Sigmoid colon (tissue), 7 donors: Measurements from ENCODE around the gene USH2A. TPM values are rescaled to one million over a fixed set of nuclear protein-coding genes. Genes with fewer than 3 reads are reported as not detected.

Experiments
- DNase-seq: peaks from one replicate; pipeline ENCODE4 v3.0.0-alpha.2; 2019
- H3K27ac ChIP-seq, 4 donors: fragments of 200-600 bp; sonication (generic); one replicate each; pipeline ENCODE4 v1.5.1; 2016 to 2019; ENCODE audit warnings: mild to moderate bottlenecking in 1 of 4
- H3K27me3 ChIP-seq, 3 donors: fragments of 200-600 bp; sonication (generic); one replicate each; pipeline ENCODE4 v1.5.1; 2019; ENCODE audit warnings: mild to moderate bottlenecking in 1 of 3
- H3K36me3 ChIP-seq, 4 donors: fragments of 200-600 bp; sonication (generic); one replicate each; pipeline ENCODE4 v1.5.1; 2016 to 2019
- H3K4me1 ChIP-seq, 4 donors: fragments of 200-600 bp; sonication (generic); one replicate each; pipeline ENCODE4 v1.5.1; 2017 to 2019
- H3K4me3 ChIP-seq, 4 donors: fragments of 200-600 bp; sonication (generic); one replicate each; pipeline ENCODE4 v1.5.1; 2017 to 2019; ENCODE audit warnings: mild to moderate bottlenecking in 2 of 4, moderate library complexity in 1 of 4
- H3K9me3 ChIP-seq, 4 donors: fragments of 200-600 bp in 3 of 4; sonication (generic) in 3 of 4; one replicate each; pipeline versions ENCODE4 v1.5.1 to v1.6.1; 2013 to 2019
- CTCF ChIP-seq, 4 experiments: fragments of 450-650 bp in 3 of 4; fragments of 200-600 bp in 1 of 4; IDR thresholded peaks; one replicate each; pipeline ENCODE4 v1.5.1; 2016 to 2019; ENCODE audit warnings: antibody characterized with exemption in 4 of 4, mild to moderate bottlenecking in 3 of 4, moderate library complexity in 2 of 4
- EP300 ChIP-seq, 4 donors: sonication (generic); formaldehyde crosslinking; IDR thresholded peaks; one replicate each; pipeline ENCODE4 v1.6.1; 2017; ENCODE audit warnings: antibody characterized with exemption in 4 of 4
- POLR2A ChIP-seq, 2 donors: fragments of 450-650 bp; IDR thresholded peaks; one replicate each; pipeline ENCODE4 v1.6.1; 2016; ENCODE audit warnings: antibody characterized with exemption in 2 of 2, mild to moderate bottlenecking in 2 of 2, moderate library complexity in 2 of 2
- POLR2AphosphoS5 ChIP-seq, 4 donors: sonication (generic); formaldehyde crosslinking; IDR thresholded peaks; one replicate each; pipeline ENCODE4 v1.6.1; 2017; ENCODE audit warnings: antibody characterized with exemption in 4 of 4
- WGBS, 2 donors: extraction: QIAGEN DNeasy Blood & Tissue Kit; methylation state at CpG; one replicate each; pipeline ENCODE4 v1.1.7; 2013; 5-methylcytosine and 5-hydroxymethylcytosine counted together
- intact Hi-C: fragments of 100-400 bp; cut with DNase I; formaldehyde crosslinking; loops from one replicate; pipeline ENCODE4 v1.15.1; 2023
- polyA plus RNA-seq, 3 donors: library from polyadenylated mRNA; stranded (reverse); fragments of 200-250 nt; gene quantifications; one replicate each; pipeline ENCODE4 v1.2.3, GENCODE V29; 2013
- total RNA-seq, 4 donors: library from RNA; depleted of rRNA; stranded (reverse); fragments of >200 nt; gene quantifications; one replicate each; pipeline ENCODE4 v1.1.0, GENCODE V29; 2016
- donor health status: healthy with polysubstance abuse.
- donor health status: Bipolar disorder and iron deficiency.
- donor health status: healthy.

USH2A gene
- total and polyA plus RNA-seq, 7 donors, result under 0.01 TPM; not detected in 6

GRCh38 chr1:215779729-215780128 lies 643.5 kb downstream of the USH2A start:
- no peak for DNase-seq
- H3K4me1 ChIP-seq, result no peaks in the 10 kb centered on the region
- no peaks in the 10 kb centered on the region for H3K27me3 ChIP-seq
- no peak overlapping the region for H3K27ac ChIP-seq
- 73 to 77% methylated on average over 7 of the region's 7 CpGs for WGBS, 2 donors
- no peaks in the 10 kb centered on the region for H3K9me3 ChIP-seq
- TF ChIP-seq EP300 (IDR thresholded peaks at IDR 0.05) (no peak), CTCF (IDR thresholded peaks at IDR 0.05) (no peak), POLR2A (IDR thresholded peaks at IDR 0.05) (no peak), POLR2AphosphoS5 (IDR thresholded peaks at IDR 0.05) (no peak)
- H3K36me3 ChIP-seq, result no peaks in the 10 kb centered on the region
- intact Hi-C loops, result no loop called here
- no peak overlapping the region for H3K4me3 ChIP-seq

- Histone ChIP-seq H3K36me3 (no peaks in the 10 kb centered on the region), H3K27ac (no peak overlapping the region), H3K9me3 (no peaks in the 10 kb centered on the region), H3K27me3 (no peaks in the 10 kb centered on the region), H3K4me1 (no peaks in the 10 kb centered on the region), H3K4me3 (no peak overlapping the region)
- 73 to 76% methylated on average over 5 of the region's 5 CpGs for WGBS, 2 donors
- TF ChIP-seq POLR2AphosphoS5 (IDR thresholded peaks at IDR 0.05) (no peak), POLR2A (IDR thresholded peaks at IDR 0.05) (no peak), EP300 (IDR thresholded peaks at IDR 0.05) (no peak), CTCF (IDR thresholded peaks at IDR 0.05) (no peak)
- intact Hi-C loops, result no loop called here
- DNase-seq, result no peak
Measured at GRCh38 chr1:215777370-215777925, 645.8 kb downstream of the USH2A start.

GRCh38 chr1:215776336-215776735 lies 646.9 kb downstream of the USH2A start:
- intact Hi-C loops, result no loop called here
- H3K4me3 ChIP-seq, result no peak overlapping the region
- TF ChIP-seq POLR2A (IDR thresholded peaks at IDR 0.05), result no peak
- TF ChIP-seq EP300 (IDR thresholded peaks at IDR 0.05), result no peak
- TF ChIP-seq POLR2AphosphoS5 (IDR thresholded peaks at IDR 0.05), result no peak
- TF ChIP-seq CTCF (IDR thresholded peaks at IDR 0.05), result no peak
- no peaks in the 10 kb centered on the region for H3K27me3 ChIP-seq
- H3K36me3 ChIP-seq, result no peaks in the 10 kb centered on the region
- DNase-seq, result no peak
- H3K4me1 ChIP-seq, result no peaks in the 10 kb centered on the region
- H3K9me3 ChIP-seq, result no peaks in the 10 kb centered on the region
- WGBS, 2 donors, result 55 to 63% methylated on average over 5 of the region's 5 CpGs
- no peak overlapping the region for H3K27ac ChIP-seq

GRCh38 chr1:215772151-215772550 lies 651.1 kb downstream of the USH2A start:
- H3K27me3 ChIP-seq, result no peaks in the 10 kb centered on the region
- no peaks in the 10 kb centered on the region for H3K36me3 ChIP-seq
- TF ChIP-seq POLR2A (IDR thresholded peaks at IDR 0.05) (no peak), POLR2AphosphoS5 (IDR thresholded peaks at IDR 0.05) (no peak), CTCF (IDR thresholded peaks at IDR 0.05) (no peak), EP300 (IDR thresholded peaks at IDR 0.05) (no peak)
- H3K4me3 ChIP-seq, result no peak overlapping the region
- H3K9me3 ChIP-seq, result no peaks in the 10 kb centered on the region
- WGBS, 2 donors, result 29 to 67% methylated on average over 1 of the region's 1 CpG
- H3K27ac ChIP-seq, result no peak overlapping the region
- H3K4me1 ChIP-seq, result no peaks in the 10 kb centered on the region
- no peak for DNase-seq
- intact Hi-C loops, result no loop called here

GRCh38 chr1:215768303-215768702 lies 654.9 kb downstream of the USH2A start:
- WGBS, 2 donors, result 91% methylated on average over 4 of the region's 4 CpGs

More at GRCh38 chr1:215768303-215768702, 654.9 kb downstream of the USH2A start:
- Histone ChIP-seq H3K36me3 (no peaks in the 10 kb centered on the region), H3K27me3 (no peaks in the 10 kb centered on the region), H3K9me3 (no peaks in the 10 kb centered on the region), H3K27ac (no peak overlapping the region), H3K4me3 (no peak overlapping the region), H3K4me1 (no peaks in the 10 kb centered on the region)
- DNase-seq, result no peak
- no peak for TF ChIP-seq EP300 (IDR thresholded peaks at IDR 0.05)
- TF ChIP-seq CTCF (IDR thresholded peaks at IDR 0.05), result no peak
- TF ChIP-seq POLR2A (IDR thresholded peaks at IDR 0.05), result no peak
- no peak for TF ChIP-seq POLR2AphosphoS5 (IDR thresholded peaks at IDR 0.05)
- intact Hi-C loops, result no loop called here
